ENCODE data around the gene SPOP. TPM values are rescaled to one million over a fixed set of nuclear protein-coding genes. Genes with fewer than 3 reads are reported as not detected.
"Not testable (repeated sequence)": the region's sequence is repeated elsewhere in the genome, so short reads cannot be mapped to it uniquely, and the experiment has no call there.

Gene SPOP
- total RNA-seq, 1 experiment from 2014 or later, result 200 TPM

GRCh38 chr17:49578952-49579500 is 98.9 kb downstream of the SPOP start:
- in situ Hi-C loops (cut with HindIII; ENCODE audit: low sequenced_read_pairs), result no loop called here
- peak; percentile 13 for DNase-seq (ENCODE audit: low spot score)

- DNase-seq (ENCODE audit: low spot score), result no peak
- in situ Hi-C loops (cut with HindIII; ENCODE audit: low sequenced_read_pairs), result no loop called here
Measured at GRCh38 chr17:49578414-49578813, 99.5 kb downstream of the SPOP start.

- in situ Hi-C loops (cut with HindIII; ENCODE audit: low sequenced_read_pairs), result no loop called here
- DNase-seq (ENCODE audit: low spot score), result no peak
Measured at GRCh38 chr17:49577963-49578362, 99.9 kb downstream of the SPOP start.

- in situ Hi-C loops (cut with HindIII; ENCODE audit: low sequenced_read_pairs), result no loop called here
- DNase-seq (ENCODE audit: low spot score), result peak; percentile 29
Measured at GRCh38 chr17:49577650-49577934, 100.3 kb downstream of the SPOP start.

GRCh38 chr17:49576917-49577649 is 100.8 kb downstream of the SPOP start:
- DNase-seq (ENCODE audit: low spot score), result peak; percentile 22
- in situ Hi-C loops (cut with HindIII; ENCODE audit: low sequenced_read_pairs), result no loop called here

- in situ Hi-C loops (cut with HindIII; ENCODE audit: low sequenced_read_pairs), result no loop called here
- peak; percentile 68 for DNase-seq (ENCODE audit: low spot score)
Measured at GRCh38 chr17:49576088-49576916, 101.6 kb downstream of the SPOP start.

GRCh38 chr17:49575679-49576087 is 102.2 kb downstream of the SPOP start, which contains the start of gene NXPH3:
TSS of gene NXPH3 (plus strand) at chr17:49575871. CDS start at chr17:49576220, 349 bp downstream.
- in situ Hi-C loops (cut with HindIII; ENCODE audit: low sequenced_read_pairs), result no loop called here
- no peak for DNase-seq (ENCODE audit: low spot score)

- peak; percentile 81 for DNase-seq (ENCODE audit: low spot score)
- in situ Hi-C loops (cut with HindIII; ENCODE audit: low sequenced_read_pairs), result no loop called here
Measured at GRCh38 chr17:49574945-49575678, 102.8 kb downstream of the SPOP start.

- in situ Hi-C loops (cut with HindIII; ENCODE audit: low sequenced_read_pairs), result no loop called here
- peak; percentile 77 for DNase-seq (ENCODE audit: low spot score)
Measured at GRCh38 chr17:49574323-49574781, 103.5 kb downstream of the SPOP start.

GRCh38 chr17:49573510-49574322 is 104.2 kb downstream of the SPOP start:
- peak; percentile 57 for DNase-seq (ENCODE audit: low spot score)
- in situ Hi-C loops (cut with HindIII; ENCODE audit: low sequenced_read_pairs), result no loop called here

GRCh38 chr17:49572806-49573420 is 105.0 kb downstream of the SPOP start:
- no peak for DNase-seq (ENCODE audit: low spot score)

GRCh38 chr17:49572226-49572625 is 105.7 kb downstream of the SPOP start:
- peak; percentile 38 for DNase-seq (ENCODE audit: low spot score)
- in situ Hi-C loops (cut with HindIII; ENCODE audit: low sequenced_read_pairs), result no loop called here

More at GRCh38 chr17:49572806-49573420, 105.0 kb downstream of the SPOP start:
- in situ Hi-C loops (cut with HindIII; ENCODE audit: low sequenced_read_pairs), result no loop called here

GRCh38 chr17:49571764-49572163 is 106.1 kb downstream of the SPOP start:
- DNase-seq (ENCODE audit: low spot score), result peak; percentile 53
- in situ Hi-C loops (cut with HindIII; ENCODE audit: low sequenced_read_pairs), result no loop called here

GRCh38 chr17:49571283-49571682 is 106.6 kb downstream of the SPOP start:
- DNase-seq (ENCODE audit: low spot score), result no peak
- in situ Hi-C loops (cut with HindIII; ENCODE audit: low sequenced_read_pairs), result no loop called here

GRCh38 chr17:49570540-49571242 is 107.2 kb downstream of the SPOP start:
- in situ Hi-C loops (cut with HindIII; ENCODE audit: low sequenced_read_pairs), result no loop called here
- DNase-seq (ENCODE audit: low spot score), result no peak

- in situ Hi-C loops (cut with HindIII; ENCODE audit: low sequenced_read_pairs); DNase-seq (ENCODE audit: low spot score): not testable (repeated sequence)
Measured at GRCh38 chr17:49568695-49569047, 109.2 kb downstream of the SPOP start.

GRCh38 chr17:49567871-49568694 is 109.8 kb downstream of the SPOP start:
- peak; percentile 89 for DNase-seq (ENCODE audit: low spot score)
- in situ Hi-C loops (cut with HindIII; ENCODE audit: low sequenced_read_pairs), result no loop called here

Data from G401 (cell line).